GM12874 (cell line): ENCODE results near the gene ZKSCAN3.

Source experiments
- CTCF ChIP-seq: IDR thresholded peaks from 2 replicates; pipeline ENCODE4 v1.5.1; 2011; ENCODE audit warnings: low read depth, mild to moderate bottlenecking, control low read depth, low read length, moderate library complexity; ENCODE audit not compliant: insufficient read depth

Gene ZKSCAN3

GRCh38 chr6:28402197-28402596 lies 52.5 kb downstream of the ZKSCAN3 start:
- no peak for TF ChIP-seq CTCF

GRCh38 chr6:28407401-28407800 lies 57.7 kb downstream of the ZKSCAN3 start:
- no peak for TF ChIP-seq CTCF

GRCh38 chr6:28408076-28408802 lies 58.5 kb downstream of the ZKSCAN3 start:
- TF ChIP-seq CTCF, result no peak

GRCh38 chr6:28410767-28411166 lies 61.0 kb downstream of the ZKSCAN3 start:
- no peak for TF ChIP-seq CTCF

- TF ChIP-seq CTCF, result no peak
Measured at GRCh38 chr6:28413681-28414080, 63.9 kb downstream of the ZKSCAN3 start.
